ENCODE data around the gene AGAP1.

Gene AGAP1

GRCh38 chr2:235654103-235654813, 160.4 kb downstream of the AGAP1 start:
- peaks cover 6% of the 10 kb centered on the region for H3K4me1 Mint-ChIP-seq
- no peak for DNase-seq
- H3K4me3 Mint-ChIP-seq, result no peak overlapping the region
- H3K9me3 Mint-ChIP-seq, result no peaks in the 10 kb centered on the region
- H3K27ac Mint-ChIP-seq, result no peak overlapping the region
- no peak for ATAC-seq
- peaks cover 19% of the 10 kb centered on the region for H3K27me3 Mint-ChIP-seq

GRCh38 chr2:235658351-235659174, 164.7 kb downstream of the AGAP1 start:
- no peaks in the 10 kb centered on the region for H3K9me3 Mint-ChIP-seq
- DNase-seq (no peak), ATAC-seq (no peak)
- peaks cover 7% of the 10 kb centered on the region for H3K4me1 Mint-ChIP-seq
- peaks cover 62% of the 10 kb centered on the region for H3K27me3 Mint-ChIP-seq
- H3K27ac Mint-ChIP-seq, result no peak overlapping the region
- H3K4me3 Mint-ChIP-seq, result peak overlapping the region in 1 of 2 donors; percentile 49

- DNase-seq (no peak), ATAC-seq (no peak)
- Mint-ChIP-seq H3K4me3 (no peak overlapping the region), H3K4me1 (peaks cover 7% of the 10 kb centered on the region), H3K27ac (no peak overlapping the region), H3K9me3 (no peaks in the 10 kb centered on the region), H3K27me3 (peaks cover 70% of the 10 kb centered on the region)
Observed at GRCh38 chr2:235659767-235660322, 166.0 kb downstream of the AGAP1 start.

GRCh38 chr2:235660484-235661082, 166.7 kb downstream of the AGAP1 start:
- Mint-ChIP-seq H3K27me3 (peaks cover 77% of the 10 kb centered on the region), H3K27ac (no peak overlapping the region), H3K4me3 (no peak overlapping the region), H3K9me3 (no peaks in the 10 kb centered on the region), H3K4me1 (peaks cover 7% of the 10 kb centered on the region)
- no peak for DNase-seq
- ATAC-seq, result no peak

- Mint-ChIP-seq H3K4me3 (no peak overlapping the region), H3K27me3 (peaks cover 80% of the 10 kb centered on the region), H3K27ac (no peak overlapping the region), H3K9me3 (no peaks in the 10 kb centered on the region), H3K4me1 (peaks cover 7% of the 10 kb centered on the region)
- DNase-seq, result no peak
- no peak for ATAC-seq
Observed at GRCh38 chr2:235661167-235661937, 167.5 kb downstream of the AGAP1 start.

GRCh38 chr2:235661952-235662351, 168.1 kb downstream of the AGAP1 start:
- peaks cover 7% of the 10 kb centered on the region for H3K4me1 Mint-ChIP-seq
- ATAC-seq (no peak), DNase-seq (no peak)
- no peak overlapping the region for H3K4me3 Mint-ChIP-seq
- no peaks in the 10 kb centered on the region for H3K9me3 Mint-ChIP-seq
- H3K27ac Mint-ChIP-seq, result no peak overlapping the region
- H3K27me3 Mint-ChIP-seq, result peaks cover 82% of the 10 kb centered on the region

GRCh38 chr2:235663875-235664274, 170.0 kb downstream of the AGAP1 start:
- DNase-seq, result no peak
- H3K27me3 Mint-ChIP-seq, result peaks cover 93% of the 10 kb centered on the region

GRCh38 chr2:235665661-235666212, 171.9 kb downstream of the AGAP1 start:
- Mint-ChIP-seq H3K4me3 (no peak overlapping the region), H3K27me3 (peaks cover 77% of the 10 kb centered on the region), H3K27ac (no peak overlapping the region), H3K9me3 (no peaks in the 10 kb centered on the region), H3K4me1 (no peaks in the 10 kb centered on the region)
- DNase-seq, result no peak
- ATAC-seq, result no peak

More at GRCh38 chr2:235663875-235664274, 170.0 kb downstream of the AGAP1 start:
- Mint-ChIP-seq H3K4me1 (peaks cover 4% of the 10 kb centered on the region), H3K27ac (no peak overlapping the region), H3K4me3 (no peak overlapping the region), H3K9me3 (no peaks in the 10 kb centered on the region)
- ATAC-seq, result no peak

GRCh38 chr2:235666213-235666781, 172.5 kb downstream of the AGAP1 start:
- no peak for ATAC-seq
- Mint-ChIP-seq H3K27ac (no peak overlapping the region), H3K4me1 (no peaks in the 10 kb centered on the region), H3K9me3 (no peaks in the 10 kb centered on the region), H3K4me3 (no peak overlapping the region), H3K27me3 (peaks cover 75% of the 10 kb centered on the region)
- peak in 1 of 2 donors; percentile 10 for DNase-seq

GRCh38 chr2:235668782-235669181, 174.9 kb downstream of the AGAP1 start:
- ATAC-seq (no peak), DNase-seq (no peak)
- Mint-ChIP-seq H3K9me3 (no peaks in the 10 kb centered on the region), H3K27ac (no peak overlapping the region), H3K4me1 (no peaks in the 10 kb centered on the region), H3K4me3 (peak overlapping the region in 1 of 2 donors; percentile 2), H3K27me3 (peaks cover 73% of the 10 kb centered on the region)

GRCh38 chr2:235669269-235669831, 175.5 kb downstream of the AGAP1 start:
- no peaks in the 10 kb centered on the region for H3K9me3 Mint-ChIP-seq
- no peak overlapping the region for H3K27ac Mint-ChIP-seq

GRCh38 chr2:235669983-235670962, 176.4 kb downstream of the AGAP1 start:
- DNase-seq (no peak), ATAC-seq (peak; percentile 16)
- peaks cover 74% of the 10 kb centered on the region for H3K27me3 Mint-ChIP-seq
- no peak overlapping the region for H3K4me3 Mint-ChIP-seq
- H3K4me1 Mint-ChIP-seq, result no peaks in the 10 kb centered on the region
- H3K27ac Mint-ChIP-seq, result no peak overlapping the region
- H3K9me3 Mint-ChIP-seq, result no peaks in the 10 kb centered on the region

More at GRCh38 chr2:235669269-235669831, 175.5 kb downstream of the AGAP1 start:
- DNase-seq (peak; percentile 16 to 21), ATAC-seq (peak; percentile 50)
- H3K4me1 Mint-ChIP-seq, result no peaks in the 10 kb centered on the region
- peak overlapping the region; percentile 2 to 12 for H3K4me3 Mint-ChIP-seq
- peaks cover 78% of the 10 kb centered on the region for H3K27me3 Mint-ChIP-seq

- Mint-ChIP-seq H3K9me3 (no peaks in the 10 kb centered on the region), H3K4me3 (peak overlapping the region; percentile 6 to 53), H3K4me1 (no peaks in the 10 kb centered on the region), H3K27me3 (peaks cover 74% of the 10 kb centered on the region), H3K27ac (no peak overlapping the region)
- ATAC-seq (no peak), DNase-seq (no peak)
Observed at GRCh38 chr2:235670974-235671787, 177.3 kb downstream of the AGAP1 start.
